Stimulated activated CD4-positive, alpha-beta T cell treated with anti-CD3 and anti-CD28 coated beads, TNF-alpha, amount 100 ng/mL, for 48 hours (primary cell): ENCODE data around the gene SLC22A31.

Experiments
- DNase-seq, 3 donors: peaks; one replicate each; pipeline ENCODE4 v3.0.0-alpha.2; 2020; ENCODE audit warnings: low read depth in 3 of 3

Gene SLC22A31

GRCh38 chr16:89150090-89150835, 50.1 kb downstream of the SLC22A31 start:
- DNase-seq = no peak

- DNase-seq = no peak
Observed at GRCh38 chr16:89149386-89149785, 51.0 kb downstream of the SLC22A31 start.

- no peak for DNase-seq
Observed at GRCh38 chr16:89147085-89147817, 53.1 kb downstream of the SLC22A31 start.

GRCh38 chr16:89146211-89147005, 53.9 kb downstream of the SLC22A31 start:
- DNase-seq = no peak
